IPS DF 4.7 (cell line): ENCODE results near the gene STK38L.

Source experiments
- DNase-seq: peaks from one replicate; pipeline ENCODE4 v3.0.0-alpha.2; 2013; ENCODE audit warnings: low spot score; ENCODE audit errors: extremely low read depth

Gene STK38L

DNA sequence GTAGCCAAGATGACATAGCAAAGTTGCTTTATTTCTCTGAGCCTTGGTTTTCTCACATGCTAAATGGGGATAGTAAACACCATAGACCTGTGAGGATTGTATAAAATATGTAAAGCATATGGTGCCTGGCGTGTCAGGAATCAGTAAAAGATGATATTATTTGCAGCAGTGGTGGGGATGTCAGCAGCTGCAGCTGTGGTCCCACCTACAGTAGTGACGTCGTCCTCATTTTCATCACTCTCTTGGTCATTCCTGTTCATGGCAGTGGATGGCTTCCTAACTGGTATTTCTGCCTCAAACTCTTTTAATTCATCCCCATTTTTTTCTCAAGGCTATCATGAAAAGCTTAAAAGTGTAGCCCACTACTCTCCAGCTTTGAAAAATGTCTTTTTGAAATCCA is 100.7 kb downstream of the STK38L start:
- no peak for DNase-seq

GRCh38 chr12:27345376-27345775 is 101.3 kb downstream of the STK38L start:
- DNase-seq: no peak

- no peak for DNase-seq
These were observed 103.7 kb downstream of the STK38L start for GRCh38 chr12:27347779-27348178.

DNA sequence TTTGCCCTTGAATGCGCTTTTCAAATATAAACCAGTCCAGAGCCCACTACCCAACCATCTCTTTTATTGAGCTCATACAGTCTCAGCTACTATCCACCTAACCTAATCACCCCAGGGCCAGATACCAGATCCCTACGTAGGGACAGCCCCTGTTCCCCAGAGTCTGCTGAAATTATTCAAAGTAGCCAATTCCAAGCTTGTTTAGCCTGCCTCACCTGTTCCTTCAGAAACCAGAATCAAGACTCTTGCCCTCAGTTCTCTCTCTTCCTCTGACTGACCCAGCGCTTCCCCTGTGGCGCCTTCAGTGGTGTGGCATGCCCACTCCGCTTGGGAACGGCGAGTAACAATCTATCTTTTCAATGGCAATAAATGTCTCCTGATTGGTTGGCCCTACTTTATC is 107.4 kb downstream of the STK38L start:
- DNase-seq: no peak

- no peak for DNase-seq
These were observed 111.4 kb downstream of the STK38L start for GRCh38 chr12:27355486-27355885.

DNA sequence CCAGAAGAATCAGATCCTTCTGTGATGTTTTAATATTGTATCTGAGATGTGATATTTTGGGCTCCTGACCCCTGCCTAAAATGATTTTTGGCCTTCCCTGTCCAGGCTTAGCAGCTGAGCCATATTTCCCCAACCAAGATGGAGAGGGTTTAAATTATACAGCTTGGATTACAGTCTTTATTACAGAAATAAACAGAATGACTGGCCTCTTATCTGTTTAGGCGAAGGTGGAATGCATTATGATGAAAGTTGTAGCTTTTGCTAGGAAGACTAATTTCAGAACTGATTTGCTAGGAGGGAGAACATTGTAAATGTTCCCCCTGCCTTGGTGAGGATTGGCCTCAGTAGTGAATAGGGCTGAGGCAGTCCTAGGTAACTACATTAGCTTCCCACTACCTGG is 111.9 kb downstream of the STK38L start:
- no peak for DNase-seq

- no peak for DNase-seq
These were observed 115.7 kb downstream of the STK38L start for GRCh38 chr12:27359578-27360340.

DNA sequence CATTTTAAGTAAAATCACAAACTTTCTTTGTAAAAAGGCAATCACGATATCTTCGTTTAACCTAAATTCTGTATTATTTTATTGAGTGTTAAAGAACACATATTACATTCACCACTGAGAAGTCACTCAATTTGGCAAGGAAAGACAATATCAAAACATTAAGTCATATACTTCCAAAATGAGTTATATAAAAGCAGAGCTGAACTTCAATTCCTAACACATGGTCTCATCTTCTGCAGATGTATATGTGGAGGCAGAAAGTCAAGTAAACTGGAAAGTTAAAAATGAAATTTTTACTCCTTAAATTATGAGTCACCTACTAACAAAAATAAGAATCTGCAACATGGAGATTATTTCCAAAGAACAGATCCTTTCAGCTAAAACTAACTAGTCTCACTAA is 117.3 kb downstream of the STK38L start:
- no peak for DNase-seq

DNA sequence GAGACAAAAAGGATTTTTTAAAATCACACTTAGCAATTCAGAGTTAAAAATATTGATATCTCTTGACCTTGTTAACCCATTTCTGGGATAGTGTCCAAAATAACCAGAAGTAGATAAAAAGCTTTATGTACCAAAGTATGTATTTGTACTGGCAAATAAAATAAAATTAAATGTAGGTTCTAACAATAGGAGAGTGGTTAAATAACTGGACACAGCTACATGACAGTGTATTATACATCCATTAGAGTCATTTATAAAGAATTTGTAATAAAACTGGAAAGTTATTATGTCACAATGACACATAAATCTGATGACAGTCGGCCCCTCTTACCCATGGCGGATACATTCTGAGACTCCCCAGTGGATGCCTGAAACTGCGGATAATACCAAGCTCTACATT is 122.5 kb downstream of the STK38L start:
- no peak for DNase-seq

DNA sequence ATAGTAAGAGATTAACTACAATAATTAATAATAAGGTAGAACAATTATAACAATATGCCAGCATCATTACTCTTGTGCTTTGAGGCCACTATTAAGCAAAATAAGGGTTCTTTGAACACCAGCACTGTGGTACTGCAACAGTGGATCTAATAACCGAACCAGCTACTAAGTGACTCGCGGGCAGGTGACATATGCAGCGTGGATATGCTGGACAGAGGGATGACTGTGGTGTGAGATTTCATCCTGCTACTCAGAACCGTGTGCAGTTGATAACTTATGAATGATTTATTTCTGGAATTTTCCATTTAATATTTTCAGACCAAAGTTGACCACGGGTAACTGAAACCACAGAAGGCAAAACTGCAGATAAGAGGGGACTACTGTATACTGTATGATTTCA is 123.0 kb downstream of the STK38L start:
- DNase-seq: no peak
